HepG2 (cell line): ENCODE measurements around the gene NAA15. TPM values are rescaled to one million over a fixed set of nuclear protein-coding genes. Genes with fewer than 3 reads are reported as not detected.

Source experiments
- CAMTA2 ChIP-seq: sonication (generic); formaldehyde crosslinking; IDR thresholded peaks from 2 replicates; pipeline ENCODE4 v1.4.0; 2020; ENCODE audit warnings: mild to moderate bottlenecking, missing genetic modification reagents, borderline replicate concordance
- RFX1 ChIP-seq: fragments of 450-650 bp; IDR thresholded peaks from 2 replicates; pipeline ENCODE4 v1.6.1; 2017
- RFXAP ChIP-seq: sonication (generic); formaldehyde crosslinking; IDR thresholded peaks from 2 replicates; pipeline ENCODE4 v1.4.0; 2020; ENCODE audit warnings: missing genetic modification reagents, borderline replicate concordance
- TAF15 ChIP-seq: fragments of 200-400 bp; formaldehyde crosslinking; IDR thresholded peaks from one replicate; pipeline ENCODE4 v1.6.1; 2018; ENCODE audit warnings: mild to moderate bottlenecking, low read depth, low read length; ENCODE audit not compliant: poor library complexity, severe bottlenecking
- ZNF318 ChIP-seq: sonication (generic); formaldehyde crosslinking; IDR thresholded peaks from 2 replicates; pipeline ENCODE4 v1.4.0; 2020; ENCODE audit warnings: mild to moderate bottlenecking, missing genetic modification reagents
- ZNF33B ChIP-seq: sonication (generic); formaldehyde crosslinking; IDR thresholded peaks from 2 replicates; pipeline ENCODE4 v1.5.1; 2020; ENCODE audit warnings: mild to moderate bottlenecking, missing genetic modification reagents
- polyA plus RNA-seq, 8 experiments: library from polyadenylated mRNA; depleted of rRNA in 3 of 8; stranded (reverse) in 7 of 8; unstranded in 1 of 8; fragments of >200 nt; fragmentation: Illumina TruSeq in 4 of 8; extraction: Trizol in 4 of 8; gene quantifications; 2 replicates each; pipeline versions ENCODE4 v1.2.1 to v1.2.3, GENCODE V29; 2011 to 2016; ENCODE audit warnings: low read depth in 4 of 8, missing spikeins in 1 of 8, mixed read lengths in 1 of 8; ENCODE audit not compliant: insufficient read depth in 1 of 8
- total RNA-seq, 5 experiments: library from RNA; depleted of rRNA; stranded (reverse); fragments of >200 nt; fragmentation: Illumina TruSeq; extraction: Trizol; gene quantifications; 2 replicates each; pipeline ENCODE4 v1.2.3, GENCODE V29; 2016; ENCODE audit warnings: low read depth in 1 of 5

NAA15 gene
- total and polyA plus RNA-seq, 2 of the 13 experiments (the other 11 are each of a cell fraction or from before 2014, with no cell fraction given): 6.2 to 50.2 TPM

GRCh38 chr4:139256349-139256748 is 45.0 kb upstream of the NAA15 start (continued):
- TF ChIP-seq ZNF318 (CRISPR knock-in tag): no peak
- no peak for TF ChIP-seq RFXAP (CRISPR knock-in tag)
- TF ChIP-seq TAF15: no peak
- no peak for TF ChIP-seq ZNF33B
- no peak for TF ChIP-seq CAMTA2 (CRISPR knock-in tag)
- no peak for TF ChIP-seq RFX1
